GM21619 (cell line): ENCODE results near the gene PLEKHM3.

Experiments used
- ATAC-seq: cut with Tn5 transposase; IDR thresholded peaks from one replicate; pipeline ENCODE4 v1.9.1; 2021; ENCODE audit not compliant: unreplicated experiment

The PLEKHM3 gene

DNA sequence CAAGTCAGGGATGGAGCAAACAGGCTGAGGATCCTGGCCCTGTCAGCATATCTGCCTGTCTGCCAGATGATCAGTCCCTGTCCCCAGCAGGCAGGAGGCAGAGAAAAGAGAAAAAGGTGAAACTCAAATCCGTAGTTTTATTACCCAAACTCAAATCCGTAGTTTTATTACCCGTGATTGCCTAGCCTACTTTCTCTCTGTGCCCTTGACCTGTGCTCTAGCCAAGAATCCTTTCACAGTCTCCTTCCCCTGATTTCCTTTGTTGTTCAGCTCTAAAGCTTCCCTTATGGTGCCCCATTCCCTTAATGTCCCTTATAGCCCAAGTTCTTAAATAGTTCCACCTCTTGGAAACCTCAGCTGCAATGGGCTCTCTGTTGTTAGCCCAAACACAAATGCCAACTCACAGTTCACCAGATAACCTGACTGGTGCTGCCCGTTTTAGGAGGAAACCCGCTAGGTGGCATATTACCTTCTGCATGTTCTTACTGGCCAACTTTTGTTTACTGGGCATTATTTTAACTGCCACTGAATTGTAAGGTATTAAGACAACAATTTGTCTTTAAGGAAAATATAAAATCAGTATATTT, 130.0 kb downstream of the PLEKHM3 start:
- no peak for ATAC-seq

DNA sequence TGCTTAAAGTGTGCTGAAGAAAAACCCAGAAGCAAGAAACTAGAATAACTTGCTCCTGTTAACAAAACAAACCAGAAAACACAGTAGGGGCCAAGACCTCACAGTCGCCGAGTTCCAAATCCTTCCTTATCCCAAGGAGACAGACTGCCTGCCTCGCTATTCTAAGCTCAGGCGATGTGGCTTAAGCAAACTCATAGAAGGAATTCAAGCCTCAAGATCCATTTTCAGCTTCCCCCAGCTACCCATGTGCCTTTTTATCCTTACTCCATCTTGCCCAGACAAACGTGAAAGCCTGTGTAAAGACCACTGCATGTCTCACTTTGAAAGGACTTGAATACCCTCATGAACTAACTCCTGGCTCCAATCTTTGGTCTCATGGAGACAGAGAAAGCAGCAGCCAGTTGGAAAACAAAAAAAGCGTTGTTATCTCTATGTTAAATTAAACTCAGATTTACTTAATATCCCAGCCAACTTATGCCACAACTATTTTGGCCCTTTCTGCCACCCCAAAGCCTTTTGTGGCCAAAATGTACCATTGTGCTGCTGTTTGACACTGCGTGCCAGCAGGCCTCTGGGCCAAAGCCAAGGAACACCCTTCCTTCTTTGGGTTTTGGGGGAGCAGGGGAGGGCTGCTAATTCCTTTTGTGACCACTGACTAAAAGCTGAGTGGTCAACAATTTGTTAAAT, 132.5 kb downstream of the PLEKHM3 start:
- no peak for ATAC-seq

DNA sequence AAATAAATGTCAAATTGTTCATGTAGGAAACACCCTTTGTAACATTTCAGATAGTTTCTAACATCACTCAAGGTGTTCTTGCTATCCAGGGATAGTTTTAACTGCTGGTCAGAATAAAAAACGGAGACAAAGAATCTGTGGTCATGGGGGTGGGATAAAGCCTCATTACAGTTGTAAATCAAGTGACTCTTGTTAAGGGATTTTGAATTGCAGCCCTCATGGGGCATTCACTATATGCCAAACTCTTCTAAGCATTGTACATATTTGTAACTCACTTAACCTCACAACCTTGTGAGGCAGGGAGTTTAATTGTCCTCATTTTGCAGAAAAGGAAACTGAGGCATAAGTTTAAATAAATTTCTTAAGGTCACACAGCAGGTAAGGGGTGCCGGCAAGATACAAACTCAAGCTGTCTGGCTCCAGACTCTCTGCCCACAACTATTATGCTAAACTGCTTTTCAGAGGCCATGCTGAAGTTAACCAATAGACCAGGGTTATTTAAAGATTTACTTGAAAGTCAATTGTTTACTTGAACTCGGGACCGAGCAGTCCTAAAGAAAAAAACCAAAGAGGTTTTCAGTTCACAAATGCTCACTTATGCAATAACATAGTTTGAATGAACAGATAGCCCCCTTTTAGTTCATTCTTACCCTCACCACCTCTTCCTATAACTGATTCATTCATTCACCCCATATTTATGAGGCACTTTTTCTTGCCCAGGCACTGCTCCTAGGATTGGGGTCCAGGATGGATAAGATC, 134.1 kb downstream of the PLEKHM3 start:
- ATAC-seq, result no peak

DNA sequence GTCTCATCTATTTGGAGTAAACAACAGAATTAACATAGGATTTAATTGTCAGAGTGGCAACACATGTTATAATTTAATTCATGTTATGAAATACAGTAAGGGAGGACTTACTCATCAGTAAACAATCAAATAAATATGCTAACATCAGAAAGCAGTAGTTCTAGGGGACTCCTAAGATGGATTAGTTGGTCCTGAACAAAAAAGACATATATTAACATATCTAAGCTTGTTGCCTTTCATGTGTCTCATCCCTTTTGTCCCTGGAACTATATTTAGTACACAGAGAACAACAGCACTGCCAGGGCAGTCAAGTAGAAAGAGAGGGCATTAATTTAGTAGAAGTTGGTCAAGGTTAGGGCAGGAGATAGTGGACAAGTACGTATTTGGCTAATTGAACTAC, 137.8 kb downstream of the PLEKHM3 start:
- ATAC-seq, result no peak

DNA sequence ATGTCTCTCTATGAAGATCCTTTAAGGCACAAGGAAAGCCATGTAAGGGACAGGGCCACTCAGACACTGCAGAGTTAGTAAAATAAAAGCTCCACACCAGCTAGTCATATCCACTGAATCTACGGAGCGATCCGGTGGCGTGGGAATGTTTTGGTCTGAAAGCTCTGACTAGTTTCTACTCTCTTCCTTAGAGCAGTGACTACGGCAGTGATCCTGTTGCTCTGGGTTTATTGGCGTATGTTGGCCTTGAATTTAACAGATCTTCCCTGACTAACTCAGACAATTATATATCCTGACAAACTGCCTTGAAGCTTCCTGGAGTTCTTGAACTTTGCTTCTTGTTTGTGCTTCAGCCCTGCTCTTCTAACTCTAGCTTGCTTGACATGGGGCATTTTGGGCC, 140.3 kb downstream of the PLEKHM3 start:
- ATAC-seq, result no peak

DNA sequence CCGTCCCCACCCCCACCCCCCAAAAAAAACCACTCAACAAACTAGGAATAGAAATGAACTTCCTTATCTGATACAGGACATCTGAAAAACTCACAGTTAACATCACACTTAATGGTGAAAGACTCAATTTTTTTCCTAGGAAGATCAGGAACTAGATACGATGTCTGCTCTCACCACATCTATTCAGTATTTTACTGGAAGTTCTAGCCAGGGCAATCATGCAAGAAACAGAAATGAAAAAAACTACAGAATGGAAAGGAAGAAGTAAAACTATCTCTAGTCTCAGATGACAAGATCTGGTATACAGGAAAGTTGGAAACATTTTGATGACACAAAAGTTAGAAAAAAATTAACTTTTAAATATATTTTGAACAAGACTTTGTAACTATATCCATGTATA, 141.2 kb downstream of the PLEKHM3 start:
- ATAC-seq, result no peak

DNA sequence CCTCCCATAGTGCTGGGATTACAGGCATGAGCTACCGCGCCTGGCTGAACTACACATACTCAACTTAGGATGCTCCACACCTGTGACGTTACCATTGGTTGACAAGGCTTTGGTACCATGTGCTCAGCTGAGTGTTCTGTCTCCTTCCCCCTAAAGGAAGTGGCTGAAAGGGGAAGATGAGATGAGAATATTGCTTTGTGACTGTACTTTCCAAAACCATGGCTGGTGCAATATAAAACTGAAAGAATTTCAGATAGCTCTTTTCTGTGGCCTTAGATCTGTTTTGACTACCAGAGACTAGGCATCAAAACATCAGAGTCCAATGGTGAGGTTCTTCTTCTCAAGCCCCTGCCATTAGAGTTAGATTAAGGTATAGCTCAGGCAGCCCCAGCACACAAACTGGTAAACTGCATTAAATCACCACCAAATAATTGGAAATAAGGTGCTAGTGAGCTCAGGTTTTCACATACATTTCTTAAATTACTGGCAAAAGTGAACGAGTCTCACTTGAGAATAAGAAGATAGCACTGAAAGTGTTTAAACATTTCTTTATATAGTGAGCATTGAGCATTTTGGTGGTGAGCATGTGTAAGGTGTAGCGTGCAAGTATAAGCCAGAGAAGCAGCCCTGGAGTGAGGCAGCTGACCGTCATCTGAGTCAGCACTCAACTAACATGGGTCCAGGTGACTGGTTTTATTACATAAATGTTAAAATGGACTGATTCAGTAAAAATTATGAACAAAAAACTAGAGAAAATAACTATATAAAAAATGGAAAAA, 142.1 kb downstream of the PLEKHM3 start:
- peak; percentile 67 for ATAC-seq

DNA sequence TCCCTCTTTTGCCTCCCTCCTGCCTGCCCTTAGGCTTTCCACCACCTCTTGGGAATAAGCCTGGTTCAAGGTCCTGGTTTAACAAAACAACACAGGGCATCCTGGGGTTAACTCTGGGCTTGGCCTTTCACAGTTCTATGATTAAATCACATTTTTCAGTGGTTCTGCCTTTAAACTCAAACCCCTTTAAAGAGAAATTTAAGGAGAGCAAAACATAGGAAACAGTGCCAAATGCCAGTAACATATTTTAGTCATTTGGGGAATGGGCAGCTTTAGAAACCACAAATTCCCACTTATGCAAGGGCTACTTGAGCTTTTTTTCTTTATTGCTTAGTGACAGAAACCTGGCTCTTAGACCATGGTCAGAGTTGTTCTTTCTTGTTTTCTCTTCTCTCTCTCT, 143.4 kb downstream of the PLEKHM3 start:
- no peak for ATAC-seq

DNA sequence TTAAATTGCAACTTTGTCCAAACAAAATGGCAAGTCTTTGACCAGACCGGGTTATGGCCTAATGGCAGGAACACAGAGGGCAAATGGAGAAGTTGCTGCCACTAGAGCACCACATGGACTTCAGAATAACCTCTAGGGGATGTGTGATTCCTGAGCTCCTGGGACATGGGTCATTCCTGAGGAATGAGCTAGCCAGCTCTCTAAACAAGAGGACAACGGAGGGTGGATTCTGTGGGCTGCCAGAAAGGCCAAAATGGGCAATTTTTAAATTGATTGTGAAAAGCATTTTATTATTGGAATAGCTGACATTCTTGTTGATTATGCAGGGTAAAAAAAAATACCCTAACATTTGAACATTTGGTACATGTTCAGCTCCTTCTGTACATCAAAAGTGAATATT, 145.8 kb downstream of the PLEKHM3 start:
- no peak for ATAC-seq

DNA sequence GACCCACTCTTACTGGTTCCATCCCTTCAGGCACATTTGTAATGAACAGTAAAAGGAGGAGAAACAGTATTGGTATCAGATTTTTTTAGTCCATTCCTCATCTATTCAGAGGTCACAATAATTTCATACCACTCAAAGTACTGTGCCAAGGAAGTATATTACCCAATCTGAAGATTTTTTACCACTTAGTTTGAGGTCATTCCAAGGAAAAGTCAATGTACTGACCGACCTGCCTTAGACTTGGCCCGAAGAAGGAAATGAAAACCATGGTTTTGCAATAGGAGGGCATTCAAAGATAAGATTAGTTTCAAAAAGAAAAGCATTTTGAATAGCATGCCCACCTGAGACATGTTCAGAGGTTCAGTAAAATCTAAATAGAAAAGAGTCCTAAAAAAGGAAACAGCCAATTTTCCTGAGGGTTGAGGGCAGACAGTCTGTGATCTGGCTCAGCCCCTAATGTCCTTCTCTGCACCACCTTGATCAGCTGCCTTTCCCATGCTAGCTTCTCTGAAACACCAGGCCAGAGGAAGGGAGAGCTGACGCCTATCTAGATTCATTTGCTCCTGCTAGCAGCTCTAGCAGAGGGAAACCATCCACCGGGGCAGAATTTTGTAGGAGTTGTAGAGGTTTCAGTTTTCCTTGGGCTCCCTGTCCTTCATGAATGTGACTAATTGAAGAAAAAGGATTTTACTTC, 148.3 kb downstream of the PLEKHM3 start:
- no peak for ATAC-seq

DNA sequence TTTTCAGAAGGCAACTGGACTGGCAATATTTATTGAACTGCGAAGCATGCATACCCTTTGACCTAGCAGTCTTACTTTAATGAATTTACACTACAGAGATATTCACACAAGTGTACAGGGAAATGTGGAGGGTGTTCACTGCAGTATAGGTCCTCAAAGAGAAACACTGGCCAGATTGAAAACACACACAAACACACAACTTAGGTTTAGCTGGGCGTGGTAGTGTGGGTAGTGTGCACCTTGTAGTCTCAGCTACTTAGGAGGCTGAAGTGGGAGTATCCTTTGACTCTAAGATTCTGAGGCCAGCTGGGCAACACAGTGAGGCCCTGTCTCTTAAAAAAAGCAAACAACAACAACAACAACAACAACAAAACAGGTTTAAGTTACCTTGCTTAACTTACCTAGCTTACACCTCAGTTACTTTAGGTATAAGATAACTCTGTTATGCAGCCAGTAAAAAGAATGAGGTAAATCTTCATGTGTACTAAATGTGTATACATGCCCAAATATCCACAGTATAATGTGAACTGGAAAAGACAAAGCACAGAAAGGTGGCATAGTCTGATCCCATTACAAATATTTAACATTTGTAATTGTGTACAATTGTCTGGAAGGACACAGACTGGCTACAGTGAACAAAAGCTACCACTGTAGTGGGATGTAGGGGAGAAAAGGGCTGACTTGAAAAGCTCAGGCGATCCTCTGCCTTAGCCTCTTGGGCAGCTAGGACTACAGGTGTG, 149.7 kb downstream of the PLEKHM3 start:
- no peak for ATAC-seq

DNA sequence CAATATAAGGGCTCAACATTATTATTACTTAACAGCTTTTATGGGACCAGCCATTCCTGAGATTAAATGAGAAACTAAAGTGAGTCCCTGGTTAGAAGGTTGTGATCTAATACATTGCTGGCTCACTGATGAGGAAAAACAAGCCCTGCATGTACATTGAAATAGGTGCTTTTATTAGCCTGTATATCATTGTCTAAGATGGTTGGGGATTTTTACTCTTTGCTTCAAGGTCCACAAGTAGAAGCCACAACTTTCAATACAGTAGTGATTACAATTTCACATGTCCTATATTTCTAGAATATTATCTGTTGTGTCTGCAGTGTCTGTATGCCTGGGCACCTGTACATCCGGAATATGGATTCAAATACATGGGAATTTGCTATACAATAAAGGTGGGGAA, 151.5 kb downstream of the PLEKHM3 start:
- peak; percentile 72 for ATAC-seq

DNA sequence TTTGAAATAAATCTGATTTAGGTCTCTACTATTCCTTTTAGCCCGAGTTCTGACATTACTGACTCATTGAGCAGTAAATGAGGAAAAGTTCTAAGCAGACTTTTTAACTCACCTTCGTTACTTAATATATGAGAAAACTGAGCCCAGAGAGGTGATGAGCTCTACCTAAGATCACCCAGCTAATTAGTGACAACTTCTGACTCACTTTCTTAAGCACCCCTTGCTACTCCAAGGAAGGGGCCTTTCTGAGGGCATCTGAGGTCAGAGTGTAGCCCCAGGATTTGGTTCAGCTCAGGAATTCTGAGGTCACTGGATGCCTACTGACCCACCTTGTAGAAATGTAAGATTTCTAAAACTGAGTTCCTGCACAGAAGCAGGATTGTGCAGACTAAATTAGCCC, 153.4 kb downstream of the PLEKHM3 start:
- no peak for ATAC-seq

DNA sequence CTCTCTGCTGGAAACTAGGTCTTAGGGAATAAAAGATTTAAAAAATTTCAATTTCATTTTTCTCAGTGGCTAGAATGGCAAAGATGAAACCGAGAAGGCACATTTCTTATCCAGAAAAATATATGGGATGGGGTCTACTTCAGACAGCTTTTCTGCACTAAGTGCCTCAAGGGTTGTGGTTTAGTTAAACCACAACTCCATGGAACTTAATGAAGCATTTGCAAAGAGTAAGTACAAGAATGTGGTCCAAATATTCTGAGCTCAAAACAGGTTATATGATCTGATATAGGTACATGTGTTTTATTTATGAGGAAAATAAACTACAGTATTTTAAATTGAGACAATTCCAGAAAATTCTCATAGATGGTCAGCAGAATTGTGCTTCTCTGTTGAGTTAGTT, 153.8 kb downstream of the PLEKHM3 start:
- ATAC-seq, result no peak

DNA sequence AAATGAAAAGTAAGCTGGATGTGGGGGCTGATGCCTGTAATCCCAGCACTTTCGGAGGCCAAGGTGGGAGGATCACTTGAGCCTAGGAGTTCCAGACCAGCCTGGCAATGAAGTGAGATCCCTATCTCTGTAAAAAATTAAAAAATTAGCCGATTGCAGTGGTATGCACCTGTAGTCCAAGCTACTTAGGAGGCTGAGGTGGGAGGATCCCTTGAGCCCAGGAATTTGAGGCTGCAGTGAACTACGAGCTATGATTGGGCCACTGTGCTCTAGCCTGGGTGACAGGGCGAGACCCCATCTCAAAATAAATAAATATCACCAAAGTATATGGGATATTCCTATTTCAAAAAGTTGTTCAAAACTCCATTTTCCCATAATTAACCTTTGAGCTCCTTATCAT, 154.5 kb downstream of the PLEKHM3 start:
- ATAC-seq, result no peak

DNA sequence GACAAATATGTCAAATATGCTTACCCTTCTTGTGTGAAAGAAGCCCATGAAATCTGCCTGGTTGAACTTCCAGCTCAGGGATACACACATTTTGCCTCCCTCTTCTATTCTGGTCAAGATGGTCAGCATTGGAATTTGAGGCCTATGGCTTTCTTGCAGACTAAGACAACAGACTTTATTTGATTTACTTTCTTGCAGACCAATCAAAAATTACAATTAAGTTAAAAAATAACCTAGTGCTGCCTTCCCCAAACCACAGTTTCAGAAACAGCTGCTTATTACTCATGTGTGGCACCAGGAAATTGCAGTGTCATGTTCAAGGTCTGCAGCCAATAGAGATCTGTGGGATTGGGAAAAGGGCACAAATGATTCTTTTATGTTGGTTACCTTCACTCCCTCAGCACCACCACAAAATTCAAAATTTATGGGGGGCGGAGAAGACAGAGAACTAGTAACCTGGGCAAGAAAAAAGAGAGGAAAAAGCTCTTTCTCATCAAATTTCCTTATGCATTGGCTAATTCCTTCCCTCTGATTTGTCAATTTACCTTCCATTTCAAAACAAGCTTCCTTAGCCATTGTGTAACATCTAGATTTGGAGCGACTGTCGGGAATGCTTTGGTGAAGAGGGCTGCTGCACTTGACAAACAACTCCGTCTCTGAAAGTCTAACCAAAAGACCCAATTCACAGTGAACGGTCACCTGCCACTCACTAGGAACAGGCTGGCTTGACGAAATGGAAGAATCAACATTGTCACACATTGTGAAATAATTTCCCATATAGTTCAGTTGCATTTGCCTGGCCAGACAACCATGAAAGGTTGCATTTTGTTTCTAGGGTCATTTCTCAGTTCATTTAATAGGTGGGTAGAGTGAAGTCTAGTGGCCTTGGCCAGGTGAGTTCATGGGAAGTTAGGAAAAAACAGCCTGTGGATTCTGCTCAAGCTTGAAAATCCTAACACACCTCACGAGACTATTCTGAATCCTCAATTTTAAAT, 155.2 kb downstream of the PLEKHM3 start:
- ATAC-seq, result peak; percentile 61

DNA sequence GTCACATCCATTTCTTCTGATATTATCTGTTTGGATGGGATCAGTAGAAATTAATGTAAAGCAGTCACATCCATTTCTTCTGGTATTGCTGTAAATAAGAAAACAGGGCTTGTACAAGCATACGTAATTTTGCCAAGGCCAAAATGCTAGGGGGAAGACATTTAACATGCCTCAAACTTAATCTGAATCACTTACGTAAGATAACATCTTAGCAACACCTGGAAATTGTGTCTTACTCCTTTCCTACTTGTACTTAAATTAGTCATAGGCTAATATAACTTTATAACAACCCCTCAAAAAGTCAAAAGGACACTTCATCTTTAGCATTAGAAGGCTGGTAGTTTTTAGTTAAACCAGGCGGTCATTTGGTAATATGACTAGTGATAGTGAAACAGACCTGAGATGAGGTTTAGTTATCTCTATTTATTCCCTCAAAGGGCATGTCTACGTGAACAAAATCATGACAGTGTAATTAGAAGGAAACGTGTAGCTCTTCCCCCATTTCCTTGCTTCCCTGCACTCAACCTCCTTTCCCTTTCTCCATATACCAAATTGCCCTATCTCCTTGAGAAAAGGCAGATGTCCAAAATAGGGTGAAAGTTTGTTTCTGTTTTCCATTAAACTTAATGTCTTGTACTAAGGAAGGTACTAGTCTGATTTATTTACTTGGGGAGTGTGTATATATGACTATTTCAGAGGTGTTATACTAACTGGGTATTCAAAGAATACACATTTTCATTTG, 156.3 kb downstream of the PLEKHM3 start:
- ATAC-seq, result no peak

DNA sequence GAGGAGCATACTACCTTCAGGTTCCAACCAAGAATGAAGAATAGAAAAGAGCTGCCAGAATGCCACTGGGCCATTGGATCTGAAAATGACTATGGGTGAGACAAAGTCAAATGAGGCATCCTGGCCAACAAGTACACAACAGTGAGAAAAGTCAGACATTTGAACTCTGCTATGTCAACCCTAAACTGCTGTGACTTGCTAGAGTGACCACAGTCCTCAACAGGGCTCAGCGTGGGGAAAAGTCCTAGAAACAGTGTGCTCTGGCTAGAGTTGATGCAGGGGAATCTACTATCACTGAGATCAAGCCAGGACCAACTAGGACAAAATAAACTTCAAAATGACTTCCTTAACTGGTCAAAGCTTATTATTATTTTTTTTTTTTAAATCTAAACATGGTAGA, 157.4 kb downstream of the PLEKHM3 start:
- no peak for ATAC-seq
